Pancreas (tissue), 10 donors: ENCODE results near the gene PODN. TPM values are rescaled to one million over a fixed set of nuclear protein-coding genes. Genes with fewer than 3 reads are reported as not detected.

ENCODE experiments used
- ATAC-seq, 4 donors: fragments of 200-7000 bp; cut with Tn5 transposase; one replicate each; pipeline versions ENCODE4 v1.8.0 to v1.9.1; 2020; ENCODE audit warnings: mild to moderate bottlenecking in 4 of 4, moderate library complexity in 4 of 4
- DNase-seq, 6 donors: peaks; one replicate each; pipeline ENCODE4 v3.0.0-alpha.2; 2020
- FAIRE-seq: peaks from 2 replicates; lab custom pipeline; 2012; peaks lifted over from hg19 to GRCh38; lab: Jason Lieb, UNC
- H3K27ac ChIP-seq, 4 donors: fragments of 200-600 bp; sonication (generic); 1 replicate in 3 of 4; 2 replicates in 1 of 4; pipeline versions ENCODE4 v1.5.0 to v1.8.0; 2020
- H3K27me3 ChIP-seq, 4 donors: fragments of 200-600 bp; one replicate each; pipeline ENCODE4 v1.8.0; 2021
- H3K36me3 ChIP-seq, 3 donors: fragments of 200-600 bp; sonication (generic) in 1 of 3; one replicate each; pipeline versions ENCODE4 v1.5.0 to v1.8.0; 2020 to 2021
- H3K4me1 ChIP-seq, 3 donors: fragments of 200-600 bp; one replicate each; pipeline ENCODE4 v1.8.0; 2021
- H3K4me3 ChIP-seq, 4 donors: fragments of 200-600 bp; sonication (generic) in 2 of 4; one replicate each; pipeline versions ENCODE4 v1.5.0 to v1.8.0; 2020 to 2021
- H3K9me3 ChIP-seq, 4 donors: fragments of 200-600 bp; one replicate each; pipeline ENCODE4 v1.8.0; 2021
- WGBS, 2 donors: extraction: QIAGEN DNeasy Blood & Tissue Kit; methylation state at CpG; one replicate each; pipeline ENCODE4 v1.1.7; 2013; 5-methylcytosine and 5-hydroxymethylcytosine counted together
- intact Hi-C, 3 donors: fragments of 100-400 bp; cut with DNase I; formaldehyde crosslinking; loops; one replicate each; pipeline versions ENCODE4 v1.11.1 to v1.14.2; 2022
- polyA plus RNA-seq, 2 donors: library from polyadenylated mRNA; stranded (reverse); fragments of 200-250 nt; gene quantifications; one replicate each; pipeline ENCODE4 v1.2.3, GENCODE V29; 2013
- total RNA-seq, 6 donors: library from RNA; stranded (reverse); fragmentation: NEBNext Ultra II Directional in 4 of 6; extraction: Animal tissue kit (Norgen Biotek cat#: 25700) in 4 of 6; gene quantifications; one replicate each; pipeline versions ENCODE4 v1.2.1 to v1.2.4, GENCODE V29; 2021 to 2023
- TF ChIP-seq, protein P1 (sequence below), 4 donors: fragments of 200-600 bp; sonication (generic) in 3 of 4; IDR thresholded peaks; one replicate each; pipeline versions ENCODE4 v1.5.0 to v1.8.0; 2021; ENCODE audit warnings: antibody characterized with exemption in 4 of 4
- donor health status: healthy with polysubstance abuse.
- donor health status: DM: no; HTN: no; CAD: no; lungs with moderate emphysema.
- donor health status: DM: no; HTN: no; CAD: no.
- donor health status: control.
- donor health status: control.
- donor health status: Bipolar disorder and iron deficiency.
- donor health status: DM: yes; HTN: yes; CAD: no.
- donor health status: DM: no; HTN: no; CAD: no.
- donor health status: DM: no; HTN: no; CAD: no.
- donor health status: DM: yes; HTN: yes; CAD: no.

Gene PODN
- total and polyA plus RNA-seq, 8 donors = 1.8 to 14.9 (median 10.2) TPM

DNA sequence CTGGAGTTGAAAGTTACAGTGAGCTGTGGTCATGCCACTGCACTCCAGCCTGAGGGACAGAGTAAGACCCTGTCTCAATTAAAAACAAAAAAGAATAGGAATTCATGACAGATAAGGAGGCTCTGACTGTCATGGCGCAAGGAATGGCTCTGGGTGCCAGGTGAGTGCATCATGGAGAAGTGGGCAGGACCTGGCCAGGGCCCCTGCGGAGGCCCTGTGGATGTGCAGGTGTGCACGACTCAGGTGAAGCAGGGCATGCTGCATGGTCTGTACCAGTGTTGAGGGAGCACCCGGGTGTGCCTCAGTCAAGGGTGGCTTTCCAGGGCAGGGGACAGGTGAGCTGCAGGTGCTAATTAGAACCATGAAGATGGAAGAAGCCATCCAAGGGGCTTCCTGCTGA lies 66.4 kb downstream of the PODN start:
- Histone ChIP-seq H3K9me3 (no peaks in the 10 kb centered on the region), H3K4me3 (no peak overlapping the region), H3K4me1 (no peaks in the 10 kb centered on the region), H3K27ac (no peak overlapping the region), H3K27me3 (no peaks in the 10 kb centered on the region), H3K36me3 (no peaks in the 10 kb centered on the region)
- ATAC-seq (no peak), FAIRE-seq (no peak), DNase-seq (no peak)
- WGBS, 2 donors = 86 to 95% methylated on average over 4 of the region's 4 CpGs
- TF ChIP-seq, protein P1, sequence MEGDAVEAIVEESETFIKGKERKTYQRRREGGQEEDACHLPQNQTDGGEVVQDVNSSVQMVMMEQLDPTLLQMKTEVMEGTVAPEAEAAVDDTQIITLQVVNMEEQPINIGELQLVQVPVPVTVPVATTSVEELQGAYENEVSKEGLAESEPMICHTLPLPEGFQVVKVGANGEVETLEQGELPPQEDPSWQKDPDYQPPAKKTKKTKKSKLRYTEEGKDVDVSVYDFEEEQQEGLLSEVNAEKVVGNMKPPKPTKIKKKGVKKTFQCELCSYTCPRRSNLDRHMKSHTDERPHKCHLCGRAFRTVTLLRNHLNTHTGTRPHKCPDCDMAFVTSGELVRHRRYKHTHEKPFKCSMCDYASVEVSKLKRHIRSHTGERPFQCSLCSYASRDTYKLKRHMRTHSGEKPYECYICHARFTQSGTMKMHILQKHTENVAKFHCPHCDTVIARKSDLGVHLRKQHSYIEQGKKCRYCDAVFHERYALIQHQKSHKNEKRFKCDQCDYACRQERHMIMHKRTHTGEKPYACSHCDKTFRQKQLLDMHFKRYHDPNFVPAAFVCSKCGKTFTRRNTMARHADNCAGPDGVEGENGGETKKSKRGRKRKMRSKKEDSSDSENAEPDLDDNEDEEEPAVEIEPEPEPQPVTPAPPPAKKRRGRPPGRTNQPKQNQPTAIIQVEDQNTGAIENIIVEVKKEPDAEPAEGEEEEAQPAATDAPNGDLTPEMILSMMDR (IDR thresholded peaks at IDR 0.05) = no peak
- intact Hi-C loops = no loop called here

DNA sequence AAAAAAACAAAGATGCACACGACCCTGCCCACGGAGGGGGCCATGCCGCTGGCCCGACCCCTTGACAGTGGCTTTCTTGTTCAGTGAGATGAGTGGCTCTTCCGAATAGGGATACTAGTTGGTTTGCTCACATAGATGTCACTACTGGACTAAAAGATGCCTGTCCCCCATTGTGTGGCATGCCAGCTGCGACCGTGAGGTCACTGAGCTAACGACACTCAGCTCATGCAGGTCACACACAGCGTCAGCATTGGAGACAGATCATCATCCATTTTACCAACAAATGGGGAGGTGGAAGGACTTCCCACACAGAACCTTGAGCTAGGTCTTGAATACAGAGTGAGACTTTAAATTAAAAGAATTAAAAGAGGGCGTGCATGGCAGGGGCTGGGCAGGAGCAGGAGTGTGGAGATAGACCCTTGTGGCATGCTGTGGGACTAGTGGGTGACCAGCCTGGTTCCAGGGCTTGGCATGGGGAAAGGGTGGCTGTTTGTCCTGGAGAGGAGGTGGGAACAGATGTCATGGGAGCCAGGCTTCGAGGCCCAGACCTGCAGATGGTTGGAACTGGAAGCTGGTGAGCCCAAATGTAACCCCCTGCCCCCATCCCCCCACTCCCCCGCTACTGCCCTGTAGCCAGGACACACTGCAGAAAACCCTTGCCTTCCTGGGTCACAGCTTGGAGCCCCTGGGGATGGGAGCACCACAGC lies 68.0 kb downstream of the PODN start:
- Histone ChIP-seq H3K9me3 (no peaks in the 10 kb centered on the region), H3K36me3 (no peaks in the 10 kb centered on the region), H3K4me3 (no peak overlapping the region), H3K27me3 (no peaks in the 10 kb centered on the region), H3K4me1 (no peaks in the 10 kb centered on the region), H3K27ac (no peak overlapping the region)
- no peak for ATAC-seq
- intact Hi-C loops = no loop called here
- TF ChIP-seq, protein P1 (IDR thresholded peaks at IDR 0.05) = no peak
- DNase-seq = peak in 1 of 6 donors; percentile 18
- no peak for FAIRE-seq
- 71 to 74% methylated on average over 12 of the region's 12 CpGs for WGBS, 2 donors

DNA sequence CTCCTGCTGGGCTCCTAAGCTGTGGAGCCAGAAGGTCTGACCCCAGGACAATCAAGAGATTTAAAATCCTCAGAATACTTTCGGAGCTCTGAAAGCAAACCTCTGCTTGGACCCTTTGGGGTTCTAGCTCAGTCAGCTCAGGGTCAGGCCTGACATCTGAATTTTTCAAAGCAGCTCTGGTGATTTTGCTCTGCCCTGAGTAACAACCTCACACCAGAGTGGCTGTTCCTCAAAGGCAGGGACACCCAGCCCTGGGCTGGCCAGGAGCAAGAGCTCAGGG lies 68.5 kb downstream of the PODN start:
- Histone ChIP-seq H3K27me3 (no peaks in the 10 kb centered on the region), H3K9me3 (no peaks in the 10 kb centered on the region), H3K4me3 (no peak overlapping the region), H3K27ac (no peak overlapping the region), H3K36me3 (no peaks in the 10 kb centered on the region), H3K4me1 (no peaks in the 10 kb centered on the region)
- DNase-seq (peak in 1 of 6 donors; percentile 19), FAIRE-seq (no peak), ATAC-seq (no peak)
- intact Hi-C loops = no loop called here
- TF ChIP-seq, protein P1 (IDR thresholded peaks at IDR 0.05) = no peak
- 77 to 88% methylated on average over 1 of the region's 1 CpG for WGBS, 2 donors

DNA sequence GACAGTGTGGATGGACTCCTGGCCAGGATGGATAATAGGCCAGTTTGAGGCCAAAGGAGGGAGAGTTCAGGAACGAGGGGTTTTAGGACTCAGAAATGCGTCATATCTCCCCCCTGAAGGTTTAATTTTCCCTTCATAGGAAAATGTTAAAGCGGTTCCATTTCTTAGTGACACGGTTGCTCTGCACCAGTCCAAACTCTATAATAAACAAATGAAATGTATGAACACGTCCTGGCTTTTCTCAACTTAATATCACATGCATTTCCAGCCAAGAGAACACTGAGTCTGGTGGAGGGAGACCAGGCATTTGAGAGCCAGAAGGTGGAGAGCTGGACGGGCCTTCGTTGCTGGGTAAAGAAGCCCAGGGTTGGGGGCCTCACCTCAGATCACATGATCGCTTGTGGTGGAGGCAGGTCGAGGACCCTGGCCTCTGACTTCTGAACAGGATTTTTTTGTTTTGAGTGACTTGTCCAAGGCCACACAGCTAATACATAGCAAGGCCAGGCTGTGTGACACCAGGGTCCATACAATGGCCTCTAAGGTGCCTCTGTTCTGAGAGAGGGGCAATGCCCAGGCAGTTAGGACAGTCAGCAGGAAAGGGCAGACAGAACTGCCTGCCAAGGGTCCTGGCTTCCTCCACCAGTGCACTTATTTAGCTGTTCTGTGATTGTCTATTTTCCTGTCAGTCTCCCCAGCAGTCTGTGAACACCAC lies 69.0 kb downstream of the PODN start:
- peak in 1 of 6 donors; percentile 37 for DNase-seq
- H3K27me3 ChIP-seq = no peaks in the 10 kb centered on the region
- no peak overlapping the region for H3K4me3 ChIP-seq
- TF ChIP-seq, protein P1 (IDR thresholded peaks at IDR 0.05) = no peak
- WGBS, 2 donors = 72 to 78% methylated on average over 9 of the region's 9 CpGs
- no peak for FAIRE-seq
- no peaks in the 10 kb centered on the region for H3K4me1 ChIP-seq
- no peak overlapping the region for H3K27ac ChIP-seq
- intact Hi-C loops = no loop called here
- no peaks in the 10 kb centered on the region for H3K9me3 ChIP-seq
- H3K36me3 ChIP-seq = no peaks in the 10 kb centered on the region
- no peak for ATAC-seq

DNA sequence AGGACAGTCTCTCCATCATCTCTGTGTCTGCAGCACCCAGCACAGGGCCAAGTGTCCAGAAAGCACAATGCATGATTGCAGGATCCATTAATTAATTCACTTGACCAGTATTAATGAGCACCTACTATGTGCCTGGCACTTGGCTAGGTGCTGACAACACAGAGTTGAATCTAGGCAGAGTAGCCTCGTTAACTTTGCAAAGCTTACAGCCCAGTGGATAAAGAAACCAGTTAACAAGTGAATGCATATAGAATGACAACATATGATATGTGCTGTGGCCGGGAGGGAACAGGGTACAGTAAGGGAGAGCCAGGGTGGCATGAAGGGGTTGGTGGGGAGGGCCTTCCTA lies 69.6 kb downstream of the PODN start:
- FAIRE-seq (no peak), ATAC-seq (no peak)
- no peak overlapping the region for H3K27ac ChIP-seq

More for the DNA sequence above, 69.6 kb downstream of the PODN start:
- DNase-seq = no peak
- TF ChIP-seq, protein P1 (IDR thresholded peaks at IDR 0.05) = no peak
- Histone ChIP-seq H3K9me3 (no peaks in the 10 kb centered on the region), H3K4me3 (no peak overlapping the region), H3K27me3 (no peaks in the 10 kb centered on the region), H3K36me3 (no peaks in the 10 kb centered on the region), H3K4me1 (no peaks in the 10 kb centered on the region)
- intact Hi-C loops = no loop called here
- WGBS, 2 donors = 79 to 88% methylated on average over 2 of the region's 2 CpGs
